ENCODE measurements around the gene PPM1D.

Gene PPM1D

DNA sequence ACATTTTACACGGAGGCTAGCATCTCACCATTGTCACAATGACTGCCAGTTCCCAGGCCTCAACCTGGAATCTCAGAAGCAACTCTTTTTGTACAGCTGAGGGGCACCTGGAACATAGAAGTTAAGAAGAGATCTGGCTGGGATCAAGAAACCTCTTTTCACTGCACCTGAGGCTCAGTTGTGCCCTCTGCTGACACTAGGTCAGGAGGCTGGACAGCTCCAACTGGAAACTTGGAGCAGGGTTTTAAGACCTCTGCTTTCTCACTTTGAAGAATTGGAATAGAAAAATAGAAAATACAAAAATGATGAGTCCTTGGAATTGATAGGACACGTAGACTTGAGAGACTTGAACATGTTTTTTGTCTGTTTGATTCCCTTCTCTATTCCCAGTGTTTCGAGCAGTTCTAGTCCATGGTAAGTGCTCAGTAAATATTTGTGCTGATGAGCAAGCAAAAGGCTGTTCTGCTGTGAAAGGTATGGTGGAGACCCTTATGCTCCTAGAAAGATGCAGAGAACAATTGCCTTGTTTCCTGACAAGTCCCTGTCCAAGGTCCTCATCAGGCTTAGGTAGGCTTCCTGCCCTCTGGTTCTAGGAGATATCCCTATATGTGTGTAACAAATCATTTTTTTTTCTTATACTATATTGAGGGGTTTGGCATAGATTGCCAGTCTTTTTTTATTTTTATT lies 13.6 kb upstream of the PPM1D start:
- no peaks in the 10 kb centered on the region for H3K36me3 ChIP-seq (ENCODE audit: control insufficient read depth in 2 of 2, insufficient read depth in 1 of 2, low read length in 2 of 2)
- CTCF ChIA-PET = interaction anchor here (0.5 to 1.3 kb wide), 3 partner anchors 8 to 13 kb away, joined by 3 read pairs; partner anchors contain the start of gene PPM1D

More for the DNA sequence above, 13.6 kb upstream of the PPM1D start:
- Histone ChIP-seq H3K9me3 (ENCODE audit: control insufficient read depth, insufficient read depth, low read depth, low read length) (no peaks in the 10 kb centered on the region), H3K27ac (ENCODE audit: extremely low read depth, low read depth, low read length) (no peak overlapping the region), H3K4me3 (ENCODE audit: low read depth, low read length) (no peak overlapping the region), H3K4me1 (ENCODE audit: control insufficient read depth, insufficient read depth, low read length) (no peaks in the 10 kb centered on the region)
- POLR2A ChIA-PET = interaction anchor here (1.6 kb wide), 1 partner anchor 13 kb away, joined by 4 read pairs; the partner anchor contains the start of gene PPM1D
- TF ChIP-seq, protein P1, sequence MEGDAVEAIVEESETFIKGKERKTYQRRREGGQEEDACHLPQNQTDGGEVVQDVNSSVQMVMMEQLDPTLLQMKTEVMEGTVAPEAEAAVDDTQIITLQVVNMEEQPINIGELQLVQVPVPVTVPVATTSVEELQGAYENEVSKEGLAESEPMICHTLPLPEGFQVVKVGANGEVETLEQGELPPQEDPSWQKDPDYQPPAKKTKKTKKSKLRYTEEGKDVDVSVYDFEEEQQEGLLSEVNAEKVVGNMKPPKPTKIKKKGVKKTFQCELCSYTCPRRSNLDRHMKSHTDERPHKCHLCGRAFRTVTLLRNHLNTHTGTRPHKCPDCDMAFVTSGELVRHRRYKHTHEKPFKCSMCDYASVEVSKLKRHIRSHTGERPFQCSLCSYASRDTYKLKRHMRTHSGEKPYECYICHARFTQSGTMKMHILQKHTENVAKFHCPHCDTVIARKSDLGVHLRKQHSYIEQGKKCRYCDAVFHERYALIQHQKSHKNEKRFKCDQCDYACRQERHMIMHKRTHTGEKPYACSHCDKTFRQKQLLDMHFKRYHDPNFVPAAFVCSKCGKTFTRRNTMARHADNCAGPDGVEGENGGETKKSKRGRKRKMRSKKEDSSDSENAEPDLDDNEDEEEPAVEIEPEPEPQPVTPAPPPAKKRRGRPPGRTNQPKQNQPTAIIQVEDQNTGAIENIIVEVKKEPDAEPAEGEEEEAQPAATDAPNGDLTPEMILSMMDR (tag by site-specific recombination; IDR thresholded peaks at IDR 0.05) = peak; percentile 47; the same call in 1 of the 2 replicates
- TF ChIP-seq PRDM10 (tag by site-specific recombination; IDR thresholded peaks at IDR 0.05) = peak; percentile 32; the same call in 1 of the 2 replicates
- peak; percentile 27; the same call in 1 of the 2 replicates for TF ChIP-seq ZNF654 (tag by site-specific recombination; IDR thresholded peaks at IDR 0.05; ENCODE audit: low read depth)
- peak; percentile 90 for TF ChIP-seq REST (tag by site-specific recombination; IDR thresholded peaks at IDR 0.05)
- no peak for TF ChIP-seq GFI1B (tag by site-specific recombination; IDR thresholded peaks at IDR 0.05)
- no peak for TF ChIP-seq ZNF292 (tag by site-specific recombination; IDR thresholded peaks at IDR 0.05; ENCODE audit: borderline replicate concordance, low read depth)

Data from HEK293 (cell line).